Fibroblast of upper back skin (primary cell): ENCODE measurements around the gene LIPJ.

Source experiments
- DNase-seq: peaks from one replicate; pipeline ENCODE4 v3.0.0-alpha.2; 2013

The LIPJ gene, protein sequence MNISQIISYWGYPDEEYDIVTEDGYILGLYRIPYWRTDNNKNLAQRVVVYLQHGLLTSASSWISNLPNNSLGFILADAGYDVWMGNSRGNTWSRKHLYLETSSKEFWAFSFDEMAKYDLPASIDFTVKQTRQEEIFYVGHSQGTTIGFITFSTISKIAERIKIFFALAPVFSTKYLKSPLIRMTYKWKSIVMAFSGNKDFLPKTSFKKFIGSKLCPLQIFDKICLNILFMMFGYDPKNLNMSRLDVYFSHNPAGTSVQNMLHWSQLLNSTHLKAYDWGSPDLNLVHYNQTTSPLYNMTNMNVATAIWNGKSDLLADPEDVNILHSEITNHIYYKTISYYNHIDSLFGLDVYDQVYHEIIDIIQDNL

GRCh38 chr10:88586462-88586861 lies at the start of gene LIPJ:
Gene LIPJ (plus strand): TSS chr10:88586762. CDS start chr10:88590688, 3,926 bp downstream.
- no peak for DNase-seq

DNA sequence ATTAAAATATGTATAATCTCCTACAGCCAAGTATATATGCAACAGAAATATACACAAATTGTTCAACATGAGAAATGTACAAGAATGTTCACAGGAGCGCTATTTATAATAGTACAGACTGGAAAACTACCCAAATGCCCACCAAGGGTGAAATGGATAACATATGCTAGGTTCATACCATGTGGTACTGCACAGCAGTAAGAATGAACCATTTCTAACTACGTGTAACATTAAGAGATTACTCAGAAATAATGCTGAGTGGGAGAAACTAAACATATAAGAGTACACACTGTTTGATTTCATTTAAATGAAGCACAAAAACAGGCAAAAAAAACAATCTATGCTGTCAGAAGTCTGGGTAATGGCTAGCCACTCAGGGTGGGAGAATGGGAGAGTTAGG lies 49.2 kb upstream of the LIPJ start:
- peak; percentile 73 for DNase-seq

GRCh38 chr10:88538048-88538447 lies 48.5 kb upstream of the LIPJ start:
- peak; percentile 95 for DNase-seq

DNA sequence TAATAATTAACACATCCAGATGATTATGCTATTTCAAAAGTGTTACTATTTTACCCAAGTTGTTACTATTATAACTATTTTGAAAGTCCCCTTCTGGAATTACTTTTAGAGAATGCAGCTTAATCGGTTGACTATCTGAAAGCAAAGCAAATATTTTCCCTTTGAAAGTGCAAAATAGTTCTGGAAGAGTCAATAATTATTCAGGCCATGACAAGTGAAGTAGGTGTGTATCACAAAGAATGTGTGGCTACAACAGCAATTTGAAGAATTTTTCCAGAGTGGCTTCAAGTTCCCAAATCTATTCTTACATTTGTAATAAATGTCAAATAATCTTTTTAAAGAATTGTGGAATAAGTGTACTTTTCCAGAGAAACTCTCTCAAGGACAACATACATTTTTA lies 46.2 kb upstream of the LIPJ start:
- peak; percentile 43 for DNase-seq

DNA sequence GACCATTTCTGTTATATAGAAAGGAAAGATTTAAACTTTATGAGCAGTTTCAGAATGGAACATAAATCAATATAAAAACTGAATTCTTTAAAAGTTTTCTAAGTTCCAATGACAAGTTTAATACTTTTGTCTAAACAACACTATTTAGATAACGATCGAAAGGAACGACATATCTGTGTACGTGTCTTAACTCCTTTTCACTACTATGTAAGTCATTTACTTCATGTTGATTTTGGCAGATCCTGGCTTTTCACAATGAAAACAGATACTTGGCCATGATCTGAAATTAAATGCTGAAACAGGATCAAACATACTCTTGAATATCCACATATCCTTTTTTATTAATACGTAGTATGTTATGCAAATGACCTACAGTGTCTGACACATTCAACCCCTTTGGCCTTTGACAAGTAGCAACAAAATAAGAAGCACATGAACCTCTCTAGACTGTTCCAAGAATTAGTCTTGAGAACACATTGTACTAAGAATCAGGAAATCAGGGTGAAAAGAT lies 45.4 kb upstream of the LIPJ start:
- no peak for DNase-seq

- no peak for DNase-seq
These were observed 44.0 kb upstream of the LIPJ start for GRCh38 chr10:88542522-88542921.

- DNase-seq, result peak; percentile 30
These were observed 42.3 kb upstream of the LIPJ start for GRCh38 chr10:88544140-88544870.

DNA sequence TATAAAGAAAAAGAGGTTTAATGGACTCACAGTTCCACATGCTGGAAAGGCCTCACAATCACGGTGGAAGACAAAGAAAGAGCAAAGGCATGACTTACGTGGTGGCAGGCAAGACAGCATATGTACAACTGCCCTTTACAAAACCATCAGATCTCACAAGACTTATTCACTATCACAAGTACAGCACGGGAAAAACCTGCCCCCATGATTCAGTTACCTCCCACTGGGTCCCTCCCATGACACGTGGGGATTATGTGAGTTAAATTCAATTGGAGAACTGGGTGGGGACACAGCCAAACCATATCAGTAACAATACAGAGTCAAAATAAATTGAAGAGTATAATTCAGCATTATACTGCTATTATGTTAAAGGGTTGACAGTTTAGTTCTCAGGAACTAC lies 41.2 kb upstream of the LIPJ start:
- DNase-seq, result no peak

GRCh38 chr10:88546497-88546896 lies 40.1 kb upstream of the LIPJ start:
- no peak for DNase-seq

GRCh38 chr10:88551246-88551645 lies 35.3 kb upstream of the LIPJ start:
- DNase-seq, result no peak

DNA sequence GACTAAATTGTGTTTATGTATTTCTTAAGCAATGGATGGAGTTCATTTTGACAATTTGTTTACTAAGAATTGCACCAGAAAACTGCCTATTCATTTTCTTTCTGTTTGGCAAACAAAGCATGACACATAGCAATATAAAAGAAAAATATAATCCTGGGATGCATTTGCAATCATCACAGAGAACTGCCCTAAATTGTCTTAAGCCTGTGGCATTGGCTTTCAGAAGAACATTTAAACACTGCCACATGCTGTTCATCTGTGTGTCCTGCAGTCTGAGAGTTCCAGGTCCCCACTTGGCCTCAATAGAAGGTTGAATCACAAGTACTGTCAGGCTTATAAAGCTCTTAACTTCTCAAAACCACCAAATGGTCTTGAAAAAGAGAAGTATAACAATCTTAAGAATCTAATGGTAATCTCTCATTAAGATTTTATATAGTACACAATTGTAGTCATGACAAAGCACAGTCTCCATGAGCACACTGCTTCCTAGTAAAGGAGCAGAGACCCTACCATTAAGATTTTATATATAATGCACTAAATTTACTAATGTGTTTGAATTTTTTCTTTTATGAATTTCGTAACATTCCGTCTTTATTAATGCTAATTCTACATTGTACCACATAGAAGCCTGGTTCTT lies 33.3 kb upstream of the LIPJ start:
- DNase-seq, result peak; percentile 82

DNA sequence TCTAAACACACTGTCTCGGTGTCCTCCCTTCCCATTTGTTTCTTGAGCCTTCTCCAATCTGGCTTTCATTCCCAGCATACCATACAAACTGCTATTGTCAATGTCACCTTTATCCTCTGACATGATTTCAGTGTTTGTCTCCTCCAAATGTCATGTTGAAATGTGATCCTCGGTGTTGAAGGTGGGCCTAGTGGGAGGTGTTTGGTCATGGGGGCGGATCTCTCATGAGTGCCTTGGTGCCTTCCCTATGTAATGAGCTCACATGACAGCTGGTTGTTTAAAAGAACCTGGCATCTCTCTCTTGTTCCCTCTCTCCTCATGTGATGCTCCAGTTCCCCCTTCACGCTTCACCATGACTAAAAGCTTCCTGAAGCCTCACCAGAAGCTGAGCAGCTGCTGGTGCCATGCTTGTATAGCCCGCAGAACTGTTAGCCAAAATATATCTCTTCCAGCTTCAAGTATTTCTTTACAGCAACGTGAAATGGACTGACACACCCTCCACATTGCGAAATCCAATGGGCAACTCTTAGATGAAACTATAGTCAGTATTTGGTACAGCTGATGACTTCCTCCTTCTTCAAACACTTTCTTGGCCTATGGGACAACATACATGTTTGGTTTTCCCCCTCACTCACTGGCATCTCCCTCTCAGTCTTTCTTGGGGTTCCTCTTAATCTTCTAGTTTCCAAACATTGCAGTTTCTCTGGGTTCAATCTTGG lies 31.2 kb upstream of the LIPJ start:
- no peak for DNase-seq

- no peak for DNase-seq
These were observed 29.3 kb upstream of the LIPJ start for GRCh38 chr10:88557256-88557655.

DNA sequence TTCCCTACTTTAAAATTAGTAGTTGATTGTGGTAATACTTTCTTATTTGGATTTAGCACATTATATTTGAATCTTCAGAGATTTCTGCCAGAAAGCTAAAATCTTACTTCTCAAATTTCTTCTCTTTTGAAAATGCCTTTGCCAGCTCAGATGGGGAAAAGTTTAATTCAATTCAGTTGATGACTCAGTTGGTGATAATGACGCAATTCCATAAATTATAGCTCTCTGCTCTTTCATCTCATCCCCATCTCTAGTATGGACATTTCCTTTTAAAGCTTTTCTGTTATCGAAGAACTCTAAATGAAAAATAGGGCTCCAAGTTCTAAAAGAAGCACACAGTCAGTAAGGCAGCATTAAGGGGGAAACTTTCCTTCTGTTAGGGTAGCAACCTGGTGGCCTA lies 28.9 kb upstream of the LIPJ start:
- peak; percentile 80 for DNase-seq

- DNase-seq, result no peak
These were observed 24.4 kb upstream of the LIPJ start for GRCh38 chr10:88562152-88562551.

DNA sequence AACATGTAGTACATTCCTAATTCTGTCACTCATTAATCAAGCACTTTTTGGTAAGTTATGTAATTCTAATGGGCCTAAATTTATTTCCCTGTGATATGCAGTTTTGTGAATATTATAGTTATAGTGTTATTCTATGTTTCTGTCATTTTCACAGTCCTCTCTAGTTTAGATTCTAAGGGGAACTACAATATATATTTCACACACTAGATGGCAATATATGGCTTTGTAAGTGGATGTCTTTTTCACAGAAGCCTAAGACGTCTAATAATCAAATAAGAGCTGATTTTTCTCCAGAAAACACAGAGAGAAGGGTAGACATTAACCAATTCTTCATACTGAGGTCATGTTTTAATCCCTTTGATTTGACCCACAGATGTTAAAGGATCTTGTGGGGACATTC lies 21.5 kb upstream of the LIPJ start:
- DNase-seq, result peak; percentile 50

DNA sequence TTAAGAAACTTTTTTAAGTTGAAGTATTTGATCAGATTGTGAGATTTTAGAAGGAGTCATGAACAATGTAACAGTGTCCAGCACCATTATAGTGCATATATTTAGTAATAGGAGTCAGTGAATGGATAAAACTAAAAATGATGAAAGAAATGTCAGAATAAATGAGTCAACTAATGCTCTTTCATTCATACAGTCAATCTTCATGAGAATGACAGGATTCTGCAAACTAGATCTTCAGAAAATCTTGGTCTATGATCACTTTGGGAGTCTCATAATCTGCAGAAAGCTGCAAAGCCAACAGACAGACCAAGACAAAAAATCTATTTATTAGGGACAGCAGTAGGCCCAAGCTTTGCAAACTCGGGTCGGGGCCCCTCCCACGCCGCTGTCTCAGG lies 4.2 kb upstream of the LIPJ start:
- no peak for DNase-seq

DNA sequence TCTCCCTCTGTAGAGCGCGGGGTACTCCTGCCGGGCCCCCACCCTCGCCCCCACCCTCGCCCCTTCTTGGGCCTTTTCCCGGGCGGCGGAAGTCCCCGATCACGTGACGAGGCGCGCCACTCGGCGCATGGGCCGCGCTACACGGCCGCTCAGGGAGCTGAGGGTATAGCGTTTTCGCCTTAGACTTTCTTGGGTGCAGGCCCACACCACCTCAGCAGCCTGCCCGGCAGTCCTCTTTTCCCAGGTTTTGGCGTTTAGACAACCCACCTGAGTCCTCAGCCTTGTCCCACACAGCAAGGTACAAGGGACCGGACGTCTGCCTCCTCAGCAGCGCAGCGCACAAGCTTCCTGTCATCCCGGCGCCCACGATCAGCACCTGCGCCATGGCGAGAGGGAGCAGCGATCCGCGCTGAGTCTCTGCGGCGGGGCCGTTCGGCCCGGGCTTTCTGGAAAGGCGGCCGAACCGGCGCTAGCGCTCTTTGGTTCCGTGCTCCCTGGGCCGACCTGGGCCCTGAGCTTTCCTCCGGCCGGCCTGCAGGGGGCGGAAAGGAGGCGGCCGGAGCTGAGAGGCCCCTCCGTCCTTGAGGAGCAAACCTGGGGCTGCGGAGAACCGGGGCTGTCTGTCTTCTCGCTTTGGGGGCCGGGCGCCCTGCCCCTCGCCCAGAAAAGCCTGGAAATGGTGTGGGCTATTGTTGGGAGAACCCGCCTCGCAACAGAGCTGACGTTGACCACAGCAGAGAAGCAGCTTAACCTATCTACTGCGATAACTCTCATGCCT lies 3.6 kb upstream of the LIPJ start, which contains the start of gene RNLS:
Gene RNLS, minus strand, starts transcription at position 513 of the 778 bp plus-strand sequence.
- DNase-seq, result peak; percentile 60

DNA sequence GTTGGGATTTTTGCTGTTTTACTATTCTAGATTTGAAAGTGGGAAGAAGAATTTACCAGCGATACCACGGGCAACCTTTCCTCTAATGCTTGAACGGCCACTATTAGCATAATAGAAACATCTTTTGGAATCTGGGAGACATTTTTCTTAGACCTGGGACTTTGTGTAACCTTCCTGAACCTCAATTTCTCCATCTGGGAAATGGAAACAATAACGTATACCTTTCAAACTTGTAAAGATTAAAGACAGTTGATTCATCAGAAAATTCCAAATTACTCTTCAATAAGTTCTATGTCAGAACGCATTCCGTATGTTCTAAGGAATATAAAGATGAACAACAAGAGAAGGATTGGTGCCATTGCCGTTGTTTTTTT lies 3.0 kb upstream of the LIPJ start:
- no peak for DNase-seq

DNA sequence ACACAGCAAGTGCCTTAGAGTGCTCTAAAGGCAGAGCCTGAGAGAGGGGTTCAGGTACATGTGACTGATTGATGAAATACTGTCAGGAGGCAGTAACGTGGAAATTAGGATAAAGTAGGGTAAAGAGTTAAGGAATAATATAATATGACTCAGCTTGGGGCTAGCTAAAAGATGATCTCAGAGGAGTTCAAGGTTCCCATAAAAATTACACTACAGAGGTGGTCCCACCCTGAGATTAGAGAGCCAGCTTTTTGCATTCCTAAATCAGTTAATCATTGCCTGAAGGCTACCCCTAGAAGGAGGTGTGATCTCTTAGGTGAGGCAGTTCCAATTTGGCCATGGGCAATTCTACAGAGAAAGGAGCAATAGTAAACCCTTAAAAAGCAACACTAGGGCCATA lies 5.8 kb downstream of the LIPJ start:
- no peak for DNase-seq

DNA sequence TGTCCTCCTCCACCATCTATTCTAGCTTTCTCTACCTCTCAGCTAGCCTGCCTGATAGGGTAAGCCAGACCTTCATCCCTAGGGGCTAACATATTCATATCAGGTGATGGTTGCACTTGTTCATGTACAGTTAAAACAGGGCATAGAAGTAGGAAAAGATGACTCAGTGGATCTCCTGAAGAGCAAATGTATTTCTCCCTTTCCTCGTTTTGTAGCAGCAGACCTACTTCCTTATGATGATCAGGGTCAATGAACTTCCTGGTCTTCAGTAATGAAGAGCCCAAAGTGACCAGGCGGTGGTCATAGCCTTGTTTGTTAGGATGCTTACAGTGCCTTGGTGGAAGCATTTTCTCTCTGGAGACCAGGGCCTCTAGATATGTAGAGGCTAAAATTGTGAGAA lies 6.3 kb downstream of the LIPJ start:
- no peak for DNase-seq

GRCh38 chr10:88594482-88594881 lies 7.9 kb downstream of the LIPJ start:
- DNase-seq, result no peak
